NCI-H526 (cell line): ENCODE measurements around the gene BRS3.

Experiments used
- DNase-seq, 2 experiments: peaks; one replicate each; lab custom pipeline; 2025; lab: John Stamatoyannopoulos, UW

BRS3 gene

DNA sequence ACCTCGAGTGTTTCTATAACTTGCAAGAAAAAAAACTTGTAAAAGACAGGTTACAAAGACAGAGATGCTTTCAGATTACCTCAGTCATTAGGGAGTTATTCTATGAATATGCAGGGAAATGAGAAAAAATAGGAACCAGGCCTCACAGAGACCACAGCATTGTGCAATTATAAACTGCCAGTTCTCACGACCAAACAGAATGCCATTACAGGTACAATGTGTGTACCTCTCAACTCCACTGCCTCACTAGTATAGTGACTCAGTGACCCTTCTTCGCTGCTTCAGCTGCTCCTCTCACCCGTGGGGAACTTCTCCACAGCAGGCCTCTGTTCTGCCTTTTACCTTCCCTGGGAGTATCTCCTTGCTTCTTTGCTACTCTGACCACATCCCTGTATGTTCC, 7.3 kb downstream of the BRS3 start:
- DNase-seq, result no peak

DNA sequence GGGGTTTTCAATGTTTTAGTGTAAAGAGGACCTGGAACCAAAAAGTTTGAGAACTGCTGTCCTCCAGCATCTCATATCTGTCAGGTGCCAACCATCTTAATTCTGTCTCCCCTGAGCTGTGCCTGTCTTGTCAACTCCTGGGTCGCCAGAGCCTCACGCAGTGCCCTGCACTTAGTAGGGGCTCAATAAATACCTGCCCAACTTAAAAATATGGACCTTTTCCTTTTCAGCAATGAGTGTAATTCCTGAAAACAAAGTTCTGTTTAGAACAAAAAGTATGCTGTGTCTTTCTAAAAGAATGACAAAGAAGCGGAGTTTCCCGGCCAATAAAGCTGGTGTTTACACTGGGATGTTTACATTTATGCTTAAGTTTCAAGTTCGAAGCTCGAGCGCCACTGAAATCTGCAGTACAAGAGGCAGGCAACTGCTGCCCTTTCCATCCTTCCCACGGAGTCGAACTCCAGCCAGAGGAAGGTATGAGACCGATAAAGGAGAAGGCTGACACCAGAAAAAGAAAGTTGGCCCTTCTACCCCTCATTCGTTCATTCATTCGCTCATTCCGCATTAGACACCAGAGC, 8.5 kb downstream of the BRS3 start:
- DNase-seq, result no peak

DNA sequence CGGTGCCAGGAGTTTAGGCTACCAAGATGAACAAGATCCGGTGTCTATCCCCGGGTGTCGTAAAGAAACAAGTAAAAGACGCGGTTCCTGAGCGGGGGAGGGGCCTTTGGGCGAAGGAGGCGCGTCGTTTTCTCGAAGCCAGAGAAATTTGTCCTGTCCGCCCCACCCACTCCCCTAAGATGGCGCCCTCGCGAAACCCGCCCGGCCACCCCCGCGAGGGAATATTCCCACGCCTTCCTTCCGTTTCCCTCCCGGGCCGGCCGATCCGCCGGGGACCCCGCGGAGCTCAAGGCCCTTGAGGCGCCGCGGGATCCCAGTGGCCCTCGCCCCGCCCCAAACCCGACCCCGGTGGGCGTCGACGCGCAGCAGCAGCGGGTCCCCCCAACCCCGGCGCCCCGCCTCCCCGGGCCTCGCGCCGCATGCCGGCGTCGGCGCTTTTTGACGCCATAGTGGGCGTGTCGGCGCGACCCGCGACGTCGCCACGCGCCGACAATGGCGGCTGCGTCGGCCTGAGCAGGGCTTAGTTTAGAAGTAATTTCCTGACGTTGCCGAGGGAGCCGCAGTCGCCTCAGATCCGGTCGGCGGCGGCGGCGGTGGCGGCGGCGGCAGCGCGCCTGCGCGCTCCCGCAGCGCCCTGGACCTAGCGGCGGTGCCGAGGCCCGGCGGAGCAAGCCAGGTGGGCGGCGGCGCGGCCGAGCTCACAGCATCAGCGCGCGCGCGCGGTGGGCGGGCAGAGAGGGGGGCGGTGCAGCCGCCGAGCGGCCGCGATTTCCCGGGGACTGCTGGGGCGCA, 9.2 kb downstream of the BRS3 start:
- DNase-seq, result peak; percentile 81 to 93

- peak in 1 of 2 experiments; percentile 10 for DNase-seq
Measured at GRCh38 chrX:136497556-136498052, 9.9 kb downstream of the BRS3 start, which contains the start of gene HTATSF1. TSS of gene HTATSF1 (plus strand) at chrX:136497592. CDS start at chrX:136497685, 93 bp downstream.

DNA sequence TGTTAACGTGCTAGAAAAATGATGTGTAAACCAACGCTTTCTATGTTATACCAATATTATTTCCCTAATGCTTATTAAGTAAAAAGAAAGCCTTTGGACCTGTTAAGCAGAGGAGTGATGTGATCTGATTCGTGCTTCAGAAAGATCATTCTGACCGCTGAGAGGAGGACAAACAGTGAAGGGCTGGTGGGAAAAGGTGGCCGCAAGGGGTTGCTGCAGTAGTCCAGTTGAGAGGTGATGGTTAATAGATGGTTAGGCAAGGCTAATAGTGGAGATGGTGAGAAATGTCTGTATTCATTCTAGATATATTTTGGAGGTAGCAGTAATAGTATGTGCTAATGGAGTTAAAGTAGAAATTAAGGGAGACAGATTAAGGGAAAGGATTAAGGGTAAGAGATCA, 31.3 kb downstream of the BRS3 start:
- no peak for DNase-seq

- DNase-seq, result no peak
Measured at GRCh38 chrX:136523770-136524169, 36.0 kb downstream of the BRS3 start.

GRCh38 chrX:136525738-136526606, 38.2 kb downstream of the BRS3 start:
- DNase-seq, result no peak

DNA sequence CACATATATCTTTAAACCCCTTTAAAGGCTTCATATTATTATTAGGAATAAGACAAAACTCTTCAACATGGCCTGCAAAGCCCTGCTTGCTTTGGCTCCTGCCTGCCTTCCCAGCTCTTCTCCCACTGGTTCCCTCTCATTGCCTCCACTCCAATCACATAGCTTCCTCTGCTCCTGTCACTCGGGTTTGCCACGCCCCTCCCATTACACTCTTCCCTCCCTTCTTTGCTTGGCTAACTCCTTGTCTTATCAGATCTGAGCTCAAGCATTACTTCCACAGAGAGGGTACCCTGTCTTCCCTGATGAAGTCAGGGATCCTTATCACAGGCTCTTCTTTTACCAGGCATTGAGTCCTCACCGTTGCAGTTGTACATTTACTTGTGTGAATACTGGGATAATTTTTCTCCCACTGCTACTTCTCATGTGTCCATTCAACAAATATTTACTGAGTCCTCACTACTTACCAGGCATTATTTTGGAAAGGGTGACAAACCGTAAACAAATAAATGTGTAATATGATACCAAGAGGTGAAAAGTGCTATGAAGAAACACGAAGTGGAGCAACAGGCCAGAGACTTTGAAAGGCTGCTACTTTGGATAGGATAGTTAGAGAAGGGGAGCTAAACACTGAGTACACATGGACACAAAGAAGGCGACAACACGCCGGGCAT, 41.0 kb downstream of the BRS3 start:
- no peak for DNase-seq

DNA sequence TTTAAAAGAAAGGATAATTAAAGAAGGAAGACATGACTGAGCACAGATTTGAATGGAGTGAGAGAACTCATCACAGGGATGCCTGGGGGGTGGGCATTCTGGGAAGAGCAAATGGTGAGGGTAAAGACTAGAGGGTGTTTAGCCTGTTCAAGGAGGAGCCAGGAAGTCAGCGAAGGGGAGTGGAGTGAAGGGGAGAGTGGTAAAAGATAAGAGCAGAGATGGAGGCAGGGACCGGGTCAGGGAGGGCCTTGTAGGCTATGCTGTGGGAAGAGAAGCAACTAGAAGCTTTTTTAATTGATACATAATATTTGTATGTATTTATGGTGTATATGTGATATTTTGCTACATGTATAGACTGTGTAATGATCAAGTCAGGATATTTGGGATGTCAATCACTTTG, 42.0 kb downstream of the BRS3 start:
- no peak for DNase-seq

DNA sequence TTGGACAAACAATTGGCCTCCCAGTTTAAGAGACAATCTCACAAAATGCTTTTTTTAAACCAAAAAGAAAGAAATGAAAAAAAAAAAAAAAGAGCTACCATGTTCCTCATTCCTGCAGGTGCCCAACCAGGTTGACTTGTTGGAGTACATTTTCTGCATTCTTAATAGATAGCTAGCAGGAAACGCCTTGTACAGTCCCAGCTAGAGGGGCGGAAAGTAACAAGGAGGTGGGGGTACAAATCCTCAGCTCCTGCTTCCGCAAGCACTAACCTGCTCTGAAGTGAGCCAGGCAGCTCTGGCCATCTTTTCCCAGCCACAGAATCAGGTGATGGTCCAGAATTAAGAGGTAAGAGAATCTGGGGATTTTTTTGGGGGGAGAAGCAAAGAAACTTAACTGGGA, 44.2 kb downstream of the BRS3 start, which contains the start of gene VGLL1:
Gene VGLL1, plus strand, starts transcription at position 265 of the 400 bp plus-strand sequence. CDS start 3,806 bp downstream, outside the sequence.
- no peak for DNase-seq

DNA sequence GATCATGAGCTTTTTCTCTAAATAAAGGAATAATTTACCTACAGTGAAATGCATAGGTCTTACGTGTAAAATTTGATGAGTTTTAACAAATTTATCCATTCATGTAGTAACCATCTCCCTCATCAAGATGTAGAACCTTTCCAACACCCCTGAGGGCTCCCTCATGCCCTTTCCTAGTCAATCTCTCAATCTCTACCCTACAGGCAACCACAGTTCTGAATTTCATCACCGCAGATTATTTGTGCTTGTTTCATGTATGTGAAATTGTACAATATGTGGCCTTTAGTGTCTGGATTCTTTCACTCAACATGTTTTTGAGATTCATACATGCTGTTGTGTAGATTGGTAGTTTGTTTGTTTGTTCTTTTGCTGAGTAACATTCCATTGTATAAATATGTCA, 46.4 kb downstream of the BRS3 start:
- DNase-seq, result no peak

DNA sequence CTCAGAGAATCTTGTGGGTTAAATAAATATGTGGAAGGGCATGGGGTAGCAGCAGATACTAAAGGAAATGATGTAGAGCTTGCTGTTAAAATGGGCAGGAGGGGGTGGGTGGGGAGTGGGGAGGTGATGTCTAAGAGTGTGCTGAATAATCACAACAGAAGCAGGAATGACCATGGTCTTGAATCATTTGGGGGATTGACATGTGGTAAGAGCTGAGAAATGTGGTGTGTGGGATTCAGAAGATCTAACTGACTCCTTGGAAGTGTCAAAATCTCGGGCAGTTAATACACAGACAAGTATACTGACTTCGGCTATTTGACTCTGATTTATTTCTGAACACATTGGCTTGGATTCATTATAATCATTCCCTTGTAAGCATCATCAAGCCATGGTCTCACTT, 51.1 kb downstream of the BRS3 start:
- no peak for DNase-seq

DNA sequence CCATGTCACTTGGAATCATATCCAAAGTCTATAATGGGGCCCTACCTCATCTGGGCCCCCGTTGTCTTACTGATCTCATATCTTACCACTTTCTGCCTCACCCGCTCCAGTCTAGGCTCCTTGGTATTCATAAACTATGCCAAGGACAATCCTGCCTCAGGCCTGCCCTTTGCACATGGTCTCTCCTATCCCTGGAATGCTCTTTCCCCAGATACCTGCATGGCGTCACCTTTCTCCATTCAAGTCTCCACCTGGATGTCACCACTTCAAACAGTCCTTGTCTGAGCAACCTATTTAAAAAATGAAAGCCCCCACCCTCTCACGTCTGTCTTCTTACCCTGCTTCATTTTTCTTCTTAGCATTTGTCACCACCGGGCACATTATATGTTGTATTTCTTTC, 52.5 kb downstream of the BRS3 start:
- DNase-seq, result no peak

- DNase-seq, result no peak
Measured at GRCh38 chrX:136541294-136541693, 53.5 kb downstream of the BRS3 start.

DNA sequence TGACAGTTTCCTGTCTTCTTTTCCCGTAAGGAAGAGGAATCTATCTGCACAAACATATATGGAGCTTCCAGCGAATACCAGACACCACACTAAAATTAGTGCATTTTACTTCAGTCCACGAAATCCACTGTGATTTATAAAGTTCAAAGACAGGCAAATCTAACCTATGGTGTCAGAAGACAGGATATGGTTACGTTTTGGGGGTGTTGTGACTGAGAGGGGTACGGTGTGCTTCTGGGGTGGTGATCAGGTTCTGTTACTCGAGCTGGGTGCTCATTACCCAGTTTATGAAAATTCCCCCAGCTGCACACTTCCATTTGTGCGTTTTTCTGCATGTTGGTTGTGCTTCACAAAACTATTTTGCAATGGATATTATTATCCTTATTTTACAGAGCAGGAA, 54.5 kb downstream of the BRS3 start:
- DNase-seq, result no peak
